Duodenal mucosa (tissue), 2 donors: Measurements from ENCODE around the gene GUCD1.

Source experiments
- H3K27ac ChIP-seq: one replicate; pipeline ENCODE4 v1.7.0; 2013; ENCODE audit warnings: low read depth, low read length
- H3K27me3 ChIP-seq, 2 donors: one replicate each; pipeline ENCODE4 v1.7.0; 2013; ENCODE audit warnings: low read length in 2 of 2, control low read depth in 1 of 2; ENCODE audit not compliant: insufficient read depth in 2 of 2, control insufficient read depth in 1 of 2
- H3K36me3 ChIP-seq, 2 donors: one replicate each; pipeline ENCODE4 v1.7.0; 2013; ENCODE audit warnings: low read length in 2 of 2, control low read depth in 1 of 2; ENCODE audit not compliant: insufficient read depth in 2 of 2, control insufficient read depth in 1 of 2
- H3K4me1 ChIP-seq, 2 donors: one replicate each; pipeline ENCODE4 v1.7.0; 2013; ENCODE audit warnings: low read length in 2 of 2, control low read depth in 1 of 2; ENCODE audit not compliant: insufficient read depth in 2 of 2, control insufficient read depth in 1 of 2
- H3K4me3 ChIP-seq, 2 donors: one replicate each; pipeline ENCODE4 v1.7.0; 2013; ENCODE audit warnings: low read length in 2 of 2, low read depth in 1 of 2
- H3K9ac ChIP-seq, 2 donors: one replicate each; pipeline ENCODE4 v1.7.0; 2013; ENCODE audit warnings: low read length in 2 of 2, low read depth in 1 of 2
- H3K9me3 ChIP-seq, 2 donors: one replicate each; pipeline ENCODE4 v1.7.0; 2013; ENCODE audit warnings: low read length in 2 of 2, control low read depth in 1 of 2; ENCODE audit not compliant: control insufficient read depth in 1 of 2

GUCD1 gene

GRCh38 chr22:24517446-24517845 lies 37.5 kb downstream of the GUCD1 start:
- no peak overlapping the region for H3K9ac ChIP-seq
- H3K9me3 ChIP-seq: no peaks in the 10 kb centered on the region
- H3K27ac ChIP-seq: no peak overlapping the region
- H3K36me3 ChIP-seq: no peaks in the 10 kb centered on the region
- H3K4me1 ChIP-seq: peaks cover 23 to 25% of the 10 kb centered on the region in 2 donors
- H3K4me3 ChIP-seq: no peak overlapping the region
- H3K27me3 ChIP-seq: no peaks in the 10 kb centered on the region

- Histone ChIP-seq H3K9me3 (no peaks in the 10 kb centered on the region), H3K27me3 (no peaks in the 10 kb centered on the region), H3K9ac (no peak overlapping the region), H3K4me3 (no peak overlapping the region), H3K36me3 (no peaks in the 10 kb centered on the region), H3K27ac (no peak overlapping the region), H3K4me1 (peaks cover 29 to 30% of the 10 kb centered on the region in 2 donors)
These were observed 38.6 kb downstream of the GUCD1 start for GRCh38 chr22:24516301-24516737.

- Histone ChIP-seq H3K4me3 (no peak overlapping the region), H3K27me3 (no peaks in the 10 kb centered on the region), H3K9me3 (no peaks in the 10 kb centered on the region), H3K36me3 (no peaks in the 10 kb centered on the region), H3K27ac (no peak overlapping the region), H3K9ac (no peak overlapping the region), H3K4me1 (peaks cover 40 to 43% of the 10 kb centered on the region in 2 donors)
These were observed 40.0 kb downstream of the GUCD1 start for GRCh38 chr22:24515027-24515338.

GRCh38 chr22:24514241-24515026 lies 40.5 kb downstream of the GUCD1 start:
- no peak overlapping the region for H3K27ac ChIP-seq
- no peaks in the 10 kb centered on the region for H3K27me3 ChIP-seq
- H3K4me1 ChIP-seq: peaks cover 40 to 45% of the 10 kb centered on the region in 2 donors
- no peaks in the 10 kb centered on the region for H3K36me3 ChIP-seq
- H3K9ac ChIP-seq: no peak overlapping the region
- H3K4me3 ChIP-seq: no peak overlapping the region
- H3K9me3 ChIP-seq: no peaks in the 10 kb centered on the region

GRCh38 chr22:24513378-24514240 lies 41.3 kb downstream of the GUCD1 start:
- peaks cover 40 to 45% of the 10 kb centered on the region in 2 donors for H3K4me1 ChIP-seq
- no peak overlapping the region for H3K9ac ChIP-seq
- no peak overlapping the region for H3K27ac ChIP-seq
- no peaks in the 10 kb centered on the region for H3K9me3 ChIP-seq
- no peak overlapping the region for H3K4me3 ChIP-seq
- no peaks in the 10 kb centered on the region for H3K27me3 ChIP-seq
- H3K36me3 ChIP-seq: no peaks in the 10 kb centered on the region

GRCh38 chr22:24512043-24512442 lies 42.9 kb downstream of the GUCD1 start:
- Histone ChIP-seq H3K27me3 (no peaks in the 10 kb centered on the region), H3K9me3 (no peaks in the 10 kb centered on the region), H3K9ac (no peak overlapping the region), H3K4me1 (peaks cover 40 to 48% of the 10 kb centered on the region in 2 donors), H3K4me3 (no peak overlapping the region), H3K27ac (no peak overlapping the region), H3K36me3 (no peaks in the 10 kb centered on the region)

DNA sequence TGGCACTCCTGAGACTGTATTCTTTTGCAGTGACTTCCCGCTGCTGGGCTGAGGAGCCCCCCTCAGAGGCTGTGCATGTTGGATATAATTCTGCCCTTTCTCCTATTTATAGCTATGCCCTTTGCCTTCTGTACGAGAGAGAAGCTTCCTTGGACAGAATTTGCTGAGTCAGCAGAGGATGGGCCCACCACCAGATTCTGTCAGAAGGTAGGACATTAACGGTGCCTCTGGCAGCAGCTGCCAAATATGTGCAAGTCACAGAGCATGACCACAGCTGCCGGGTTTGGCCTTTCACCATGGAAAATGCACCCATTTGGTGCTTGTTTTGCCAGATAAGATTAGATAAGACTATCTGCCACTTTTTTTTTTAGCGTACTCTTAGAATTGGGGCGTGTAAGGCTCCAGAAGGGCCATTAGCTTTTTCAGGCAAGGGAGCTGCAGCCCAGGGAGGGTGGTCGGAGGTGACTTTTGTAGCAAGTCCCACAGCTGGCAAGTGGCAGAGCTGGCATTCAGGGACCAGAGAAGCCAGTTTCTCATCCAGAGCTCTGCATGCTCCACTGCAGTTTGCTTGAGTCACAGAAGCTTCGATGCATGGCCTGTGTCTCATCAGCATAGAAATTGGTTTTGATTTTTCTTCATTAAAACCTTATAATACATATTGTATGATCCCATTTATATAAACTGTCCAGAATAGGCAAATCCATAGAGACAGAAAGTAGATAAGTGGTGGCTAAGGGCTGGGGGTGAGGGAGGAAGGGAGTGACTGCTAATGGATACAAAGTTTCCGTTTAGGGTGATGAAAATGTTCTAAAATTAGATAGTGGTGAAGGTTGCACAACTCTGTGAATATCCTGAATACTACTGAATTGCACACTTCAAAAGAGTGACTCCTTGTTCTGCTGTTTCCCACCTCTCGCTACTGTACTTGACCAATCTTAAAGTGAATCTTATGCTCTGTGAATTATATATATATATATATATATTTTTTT lies 44.0 kb downstream of the GUCD1 start:
- no peaks in the 10 kb centered on the region for H3K27me3 ChIP-seq
- H3K4me1 ChIP-seq: peaks cover 42 to 54% of the 10 kb centered on the region in 2 donors
- H3K27ac ChIP-seq: no peak overlapping the region

DNA sequence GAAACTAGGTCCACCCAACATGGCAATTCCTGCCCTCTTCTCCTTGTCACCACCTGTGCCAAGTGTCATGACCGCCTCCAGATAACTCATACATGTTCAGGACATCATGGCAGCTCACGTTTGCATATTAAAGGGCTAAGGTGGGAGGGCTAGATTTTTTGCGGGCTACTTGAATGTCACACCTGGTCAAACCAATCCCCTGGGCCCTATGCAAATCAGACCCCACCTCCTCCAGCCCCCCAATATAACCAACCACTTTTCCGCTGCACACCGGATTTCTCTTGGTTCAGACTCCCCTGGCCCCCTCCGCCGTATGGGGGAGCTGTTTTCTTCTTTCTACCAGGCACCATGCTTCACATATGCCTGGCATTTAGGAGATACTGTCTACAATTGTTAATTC lies 47.2 kb downstream of the GUCD1 start:
- Histone ChIP-seq H3K4me3 (no peak overlapping the region), H3K36me3 (no peaks in the 10 kb centered on the region), H3K27me3 (no peaks in the 10 kb centered on the region), H3K9ac (no peak overlapping the region), H3K27ac (no peak overlapping the region), H3K4me1 (peaks cover 36 to 37% of the 10 kb centered on the region in 2 donors), H3K9me3 (no peaks in the 10 kb centered on the region)

More for the DNA sequence above, 44.0 kb downstream of the GUCD1 start:
- Histone ChIP-seq H3K4me3 (peak overlapping the region in 1 of 2 donors; percentile 13), H3K9me3 (no peaks in the 10 kb centered on the region), H3K36me3 (no peaks in the 10 kb centered on the region), H3K9ac (no peak overlapping the region)

DNA sequence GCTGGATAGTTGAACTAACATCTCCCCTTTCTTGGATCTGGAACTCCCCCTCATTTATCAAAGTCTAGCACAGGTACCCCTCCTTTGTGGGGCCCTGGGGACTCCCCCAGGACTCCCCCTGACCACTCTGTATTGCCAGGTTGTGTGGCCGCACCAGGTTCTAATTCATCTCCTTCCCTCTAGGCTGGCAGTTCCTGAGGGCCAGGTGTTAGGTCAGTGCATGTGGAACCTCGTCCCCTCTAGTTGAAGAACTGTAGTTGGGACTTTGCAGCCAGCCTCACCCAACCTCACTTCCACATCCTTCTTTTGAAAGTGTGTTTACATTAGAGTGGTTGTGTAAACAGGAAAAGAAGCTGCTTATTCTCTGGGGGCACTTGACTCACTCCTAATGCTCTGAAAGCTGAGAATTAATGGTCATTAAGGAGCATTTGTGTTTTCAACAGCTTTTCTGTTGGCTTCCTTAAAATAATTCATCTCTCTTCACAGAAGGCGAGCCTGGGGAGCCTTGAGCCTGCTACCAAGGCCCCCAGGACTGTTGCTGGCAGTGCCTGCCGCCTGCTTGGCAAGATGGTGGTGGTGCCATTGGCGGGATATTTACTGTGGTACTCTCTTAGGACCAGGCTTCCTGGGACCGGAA lies 48.0 kb downstream of the GUCD1 start:
- H3K27me3 ChIP-seq: no peaks in the 10 kb centered on the region
- H3K4me3 ChIP-seq: no peak overlapping the region
- H3K9ac ChIP-seq: no peak overlapping the region
- H3K27ac ChIP-seq: no peak overlapping the region
- no peaks in the 10 kb centered on the region for H3K36me3 ChIP-seq
- H3K9me3 ChIP-seq: no peaks in the 10 kb centered on the region
- peaks cover 30 to 34% of the 10 kb centered on the region in 2 donors for H3K4me1 ChIP-seq
